ENCODE data around the gene RNF121.

Gene RNF121

DNA sequence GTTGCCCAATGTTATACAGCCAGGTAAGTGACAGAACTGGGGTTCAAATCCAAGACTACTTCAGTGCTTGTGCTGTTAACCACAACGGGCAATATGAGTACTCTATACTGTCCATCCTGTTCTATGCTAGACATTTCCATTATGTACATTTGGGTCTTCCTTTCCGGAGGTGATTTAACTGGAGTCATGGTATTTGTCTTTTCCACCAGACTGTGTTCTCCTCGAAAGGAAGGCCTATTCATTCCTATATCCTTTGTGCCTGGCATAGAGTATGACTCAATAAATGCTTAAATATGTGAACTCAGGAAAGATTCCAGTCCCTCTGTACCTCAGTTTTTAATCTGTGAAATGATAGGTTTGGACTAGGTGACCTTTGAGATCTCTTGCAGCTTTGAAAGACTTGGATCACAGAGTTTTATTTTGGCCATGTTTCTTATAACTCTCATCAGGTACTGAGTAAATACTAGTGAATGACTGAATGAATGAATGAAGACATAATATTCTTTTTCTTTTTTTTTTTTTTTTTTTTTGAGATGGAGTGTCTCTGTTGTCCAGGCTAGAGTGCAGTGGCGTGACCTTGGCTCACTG lies 6.6 kb downstream of the RNF121 start:
- no peak for DNase-seq (ENCODE audit: low read depth)

DNA sequence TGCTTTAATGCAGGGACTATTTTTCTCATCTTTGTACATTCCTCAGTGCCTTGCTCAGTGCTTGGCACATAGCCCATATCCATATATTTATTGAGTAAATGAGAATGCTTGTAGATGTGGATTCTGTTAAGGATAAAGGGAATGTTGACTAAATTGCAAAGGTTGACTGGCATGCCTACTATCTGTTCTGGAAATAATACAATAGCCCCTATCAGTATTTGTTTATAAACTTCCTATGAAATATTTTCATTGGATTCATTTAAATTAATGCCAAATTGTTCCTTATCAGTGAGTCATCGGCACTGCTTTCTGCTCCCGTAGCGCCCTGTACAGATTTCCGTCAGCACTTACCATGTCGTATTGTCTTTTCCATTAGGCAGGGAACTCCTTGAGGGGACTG lies 8.0 kb downstream of the RNF121 start:
- DNase-seq (ENCODE audit: low read depth) = no peak

DNA sequence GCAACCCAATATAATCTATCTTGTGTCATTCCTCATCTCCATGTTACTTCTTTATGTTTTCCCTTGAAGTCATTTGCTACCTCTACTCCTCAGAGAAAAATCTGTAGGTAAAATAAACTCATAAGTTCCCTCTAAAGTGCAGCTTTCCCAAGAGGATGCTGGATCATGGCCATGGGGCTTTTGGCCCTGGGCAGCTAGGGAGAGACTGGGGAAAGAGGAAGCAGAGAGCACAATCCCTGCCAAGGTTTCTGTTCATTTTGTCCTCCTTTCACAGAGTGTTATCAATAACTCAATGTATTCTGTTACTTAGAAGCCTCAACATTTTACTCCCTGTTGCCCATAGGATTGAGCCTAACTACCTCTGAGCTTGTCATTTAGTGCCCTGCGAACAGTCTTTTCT lies 9.0 kb downstream of the RNF121 start:
- DNase-seq (ENCODE audit: low read depth) = no peak

DNA sequence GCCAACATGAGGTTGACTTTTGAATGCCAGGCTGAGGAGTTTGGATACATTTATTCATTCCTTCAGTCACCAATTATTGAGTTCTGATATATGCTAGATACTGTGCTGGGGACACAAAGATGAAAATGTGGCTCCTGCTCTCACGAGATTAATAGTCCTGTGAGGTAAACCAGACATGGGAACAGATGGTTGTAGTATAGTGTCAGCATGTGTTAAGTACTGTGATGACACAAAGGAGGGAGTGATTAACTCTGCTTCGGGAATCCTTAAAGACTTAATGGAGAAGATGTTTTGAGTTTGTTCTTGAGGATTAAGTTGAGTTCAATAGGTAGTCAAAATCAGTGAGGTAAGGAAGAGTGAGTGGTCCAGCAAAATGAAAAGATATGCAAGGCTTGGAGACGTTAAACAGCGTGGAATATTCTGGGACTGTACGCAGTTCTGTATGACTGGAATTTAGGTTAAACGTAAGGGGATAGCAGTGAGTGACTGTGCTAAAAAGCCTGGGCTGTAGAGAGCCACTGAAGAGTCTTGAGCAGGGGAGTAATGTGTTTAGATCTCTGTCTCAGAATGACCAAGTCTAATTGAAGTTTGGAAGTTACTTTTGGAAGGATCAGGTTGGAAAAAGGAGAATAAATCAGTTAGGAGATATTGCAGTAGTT lies 11.8 kb downstream of the RNF121 start:
- DNase-seq (ENCODE audit: low read depth) = no peak

DNA sequence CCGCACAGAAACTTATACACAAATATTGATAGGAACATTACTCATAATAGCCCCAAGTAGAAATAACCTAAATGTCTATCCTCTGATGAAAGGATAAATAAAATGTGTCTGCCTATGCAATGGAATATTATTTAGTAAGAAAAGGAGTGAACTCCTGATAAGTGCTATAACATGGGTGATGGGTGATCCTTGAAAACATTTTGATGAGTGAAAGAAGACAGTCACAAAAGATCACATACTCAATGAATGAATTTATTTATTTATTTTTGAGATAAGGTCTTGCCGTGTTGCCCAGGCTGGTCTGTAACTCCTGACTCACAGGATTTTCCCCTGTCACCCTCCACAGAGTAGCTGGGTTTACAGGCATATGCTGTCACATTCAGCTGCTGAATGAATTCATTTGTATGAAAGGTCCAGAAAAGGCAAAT lies 17.3 kb downstream of the RNF121 start:
- DNase-seq (ENCODE audit: low read depth) = no peak

DNA sequence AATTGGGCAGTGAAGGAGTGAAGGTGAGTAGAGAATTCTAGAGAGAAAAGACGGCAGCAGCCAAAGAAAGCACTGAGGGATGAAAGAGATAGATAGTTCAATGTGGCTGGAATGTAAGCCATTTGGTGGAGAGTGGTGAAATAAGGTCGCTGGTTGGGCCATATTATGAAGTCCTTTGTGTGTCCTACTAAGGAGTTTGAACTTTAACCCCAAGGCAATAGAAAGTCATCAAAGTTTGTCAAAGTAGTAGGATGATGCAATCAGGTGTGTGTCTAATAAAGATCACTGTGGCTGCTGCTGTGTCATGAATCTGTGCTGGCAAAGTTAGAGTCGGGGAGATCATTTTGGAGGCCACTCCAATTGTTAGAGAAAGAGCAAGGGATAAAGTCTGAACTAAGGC lies 18.7 kb downstream of the RNF121 start:
- DNase-seq (ENCODE audit: low read depth) = no peak

DNA sequence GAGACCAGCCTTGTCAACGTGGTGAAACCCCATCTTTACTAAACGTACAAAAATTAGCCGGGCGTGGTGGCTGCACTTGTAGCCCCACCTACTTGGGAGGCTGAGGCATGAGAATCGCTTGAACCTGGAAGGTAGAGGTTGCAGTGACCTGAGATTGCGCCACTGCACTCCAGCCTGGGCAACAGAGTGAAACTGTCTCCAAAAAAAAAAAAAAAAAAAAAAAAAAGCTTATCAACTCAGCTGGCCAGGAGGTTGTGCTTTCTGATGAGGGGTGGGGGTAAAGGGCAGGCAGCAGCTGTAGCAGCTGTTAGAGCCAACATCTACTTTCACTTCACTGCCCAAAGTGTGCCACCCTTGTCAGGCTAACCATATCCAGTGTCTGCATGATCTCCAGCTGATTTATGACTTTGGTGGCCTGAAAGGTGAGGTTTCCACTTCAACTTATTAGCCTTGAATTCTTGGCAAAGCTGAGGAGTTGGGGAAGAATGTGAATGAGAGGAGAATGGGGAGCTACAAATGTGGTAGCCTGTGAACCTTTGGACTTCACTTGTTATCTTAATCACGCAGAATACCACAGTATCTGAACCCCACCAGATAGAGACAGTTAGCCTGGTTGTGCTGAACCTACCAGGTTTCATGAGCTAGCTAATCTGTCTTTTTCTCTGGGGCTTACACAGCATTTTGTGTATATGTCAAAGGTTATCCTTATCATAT lies 19.6 kb downstream of the RNF121 start:
- no peak for DNase-seq (ENCODE audit: low read depth)

DNA sequence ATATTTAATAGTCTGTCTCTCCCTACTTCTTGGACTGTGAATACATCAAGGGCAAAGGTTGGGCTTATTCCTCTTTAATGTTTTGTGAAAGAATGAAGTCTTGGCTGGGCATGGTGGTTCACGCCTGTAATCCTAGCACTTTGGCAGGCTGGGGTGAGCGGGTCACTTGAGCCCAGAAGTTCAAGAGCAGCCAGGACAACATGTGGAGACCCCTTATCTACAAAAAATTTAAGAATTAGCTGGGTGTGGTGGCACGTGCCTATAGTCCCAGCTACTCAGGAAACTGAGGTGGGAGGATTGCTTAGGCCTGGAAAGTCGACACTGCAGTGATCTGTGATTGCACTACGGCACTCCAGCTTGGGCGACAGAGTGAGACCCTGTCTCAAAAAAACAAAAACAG lies 20.2 kb downstream of the RNF121 start:
- DNase-seq (ENCODE audit: low read depth) = no peak

DNA sequence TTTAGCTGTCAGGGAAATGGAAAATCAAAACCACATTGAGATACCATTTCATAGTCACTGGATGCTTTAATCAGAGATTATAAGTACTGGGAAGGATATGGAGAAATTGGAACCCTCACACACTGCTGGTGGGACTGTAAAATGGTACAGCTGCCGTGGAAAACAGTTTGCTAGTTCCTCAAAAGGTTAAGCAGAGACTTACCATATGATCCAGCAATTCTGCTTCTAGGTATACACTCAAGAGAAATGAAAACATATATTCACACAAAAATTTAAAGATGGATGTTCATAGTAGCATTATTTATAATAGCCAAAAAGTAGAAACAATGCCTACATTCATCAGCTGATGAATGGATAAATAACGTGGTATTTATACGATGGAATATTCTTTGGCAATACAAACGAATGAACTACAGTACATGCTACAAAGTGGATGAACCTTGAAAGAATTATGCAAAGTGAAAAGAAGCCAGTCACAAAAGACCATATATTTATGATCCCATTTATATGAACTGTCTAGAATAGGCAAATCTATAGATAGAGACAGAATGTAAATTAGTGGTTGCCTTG lies 23.0 kb downstream of the RNF121 start:
- DNase-seq (ENCODE audit: low read depth) = no peak

DNA sequence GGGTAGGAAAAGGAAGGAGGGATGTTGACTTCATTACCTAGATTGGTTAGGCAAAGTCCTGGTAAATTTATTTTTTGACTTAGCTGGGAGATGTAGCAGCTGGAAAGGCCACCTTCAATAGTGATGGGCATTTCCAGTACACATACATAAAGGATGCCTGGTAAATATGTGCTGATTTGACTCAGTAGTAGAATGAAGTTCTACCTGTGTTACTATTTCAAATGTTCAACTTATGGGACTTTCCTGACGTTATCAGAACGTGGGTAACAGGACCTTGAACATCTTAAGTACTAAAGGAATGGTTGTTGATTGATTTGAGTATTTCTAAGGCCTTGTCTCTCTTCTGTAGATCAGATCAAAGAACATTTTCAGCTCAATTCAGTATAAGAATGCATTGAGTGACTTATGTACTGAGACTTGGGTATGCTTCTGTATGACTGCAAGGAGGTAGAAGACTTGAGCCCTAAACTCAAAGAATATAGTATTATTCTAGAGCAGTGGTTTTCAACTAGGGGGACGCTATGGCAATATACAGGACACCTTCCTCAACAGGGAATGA lies 27.1 kb downstream of the RNF121 start:
- no peak for DNase-seq (ENCODE audit: low read depth)

DNA sequence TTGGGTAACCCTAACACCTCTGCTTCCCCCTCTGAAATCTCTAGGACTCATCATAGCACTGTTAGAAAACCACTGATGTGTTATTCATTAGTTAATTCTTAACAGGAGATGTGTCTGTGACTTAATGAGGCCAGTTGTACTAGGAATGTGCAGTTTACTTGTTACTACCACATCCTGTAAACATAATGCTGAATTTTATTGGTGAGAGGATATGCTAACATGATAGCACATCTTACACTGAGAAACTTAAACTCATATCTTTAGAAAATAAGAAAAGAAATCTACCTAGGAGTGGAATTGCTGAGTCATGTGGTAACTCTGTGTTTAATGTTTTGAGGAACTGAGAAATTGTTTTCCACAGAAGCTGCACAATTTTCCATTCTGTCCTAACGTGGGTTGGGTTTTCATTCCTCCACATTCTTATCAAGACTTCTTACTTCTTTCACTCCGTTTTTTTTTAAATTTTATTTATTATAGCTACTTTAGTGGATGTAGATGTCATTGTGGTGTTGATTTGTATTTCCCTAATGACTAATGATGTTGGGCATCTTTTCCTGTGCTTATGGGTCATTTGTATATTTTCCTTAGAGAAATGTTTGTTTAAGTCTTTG lies 33.7 kb downstream of the RNF121 start:
- DNase-seq (ENCODE audit: low read depth) = no peak

DNA sequence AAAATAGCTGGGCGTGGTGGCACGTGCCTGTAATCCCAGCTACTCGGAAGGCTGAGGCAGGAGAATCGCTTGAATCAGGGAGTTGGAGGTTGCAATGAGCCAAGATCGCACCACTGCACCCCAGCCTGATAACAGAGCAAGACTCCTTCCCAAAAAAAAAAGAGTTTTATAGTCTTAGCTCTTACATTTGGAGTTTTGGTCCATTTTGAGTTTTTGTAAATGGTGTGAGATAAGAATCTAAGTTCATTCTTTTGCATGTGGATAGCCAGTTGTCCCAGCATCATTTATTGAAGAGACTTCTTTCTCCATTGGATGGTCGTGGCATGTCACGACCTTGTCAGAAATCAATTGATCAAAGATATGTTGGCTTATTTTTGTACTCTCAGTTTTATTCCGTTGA lies 34.6 kb downstream of the RNF121 start:
- no peak for DNase-seq (ENCODE audit: low read depth)

DNA sequence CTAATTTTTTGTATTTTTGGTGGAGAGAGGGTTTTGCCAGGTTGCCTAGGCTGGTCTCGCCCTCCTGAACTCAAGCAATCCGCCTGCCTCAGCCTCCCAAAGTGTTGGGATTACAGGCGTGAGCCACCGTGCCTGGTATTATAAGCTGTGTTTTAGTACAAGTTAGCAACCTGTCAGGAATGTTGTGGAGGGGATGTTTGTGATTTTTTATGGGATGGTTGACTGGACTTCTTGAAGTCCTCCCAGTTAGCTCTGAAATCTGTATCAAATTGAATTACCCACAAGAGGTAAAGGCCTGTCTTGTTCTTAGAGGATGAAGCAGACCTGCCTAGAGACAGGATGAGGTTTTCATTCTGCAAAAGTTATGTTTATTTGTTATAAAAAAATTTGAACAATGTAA lies 35.8 kb downstream of the RNF121 start:
- DNase-seq (ENCODE audit: low read depth) = no peak

DNA sequence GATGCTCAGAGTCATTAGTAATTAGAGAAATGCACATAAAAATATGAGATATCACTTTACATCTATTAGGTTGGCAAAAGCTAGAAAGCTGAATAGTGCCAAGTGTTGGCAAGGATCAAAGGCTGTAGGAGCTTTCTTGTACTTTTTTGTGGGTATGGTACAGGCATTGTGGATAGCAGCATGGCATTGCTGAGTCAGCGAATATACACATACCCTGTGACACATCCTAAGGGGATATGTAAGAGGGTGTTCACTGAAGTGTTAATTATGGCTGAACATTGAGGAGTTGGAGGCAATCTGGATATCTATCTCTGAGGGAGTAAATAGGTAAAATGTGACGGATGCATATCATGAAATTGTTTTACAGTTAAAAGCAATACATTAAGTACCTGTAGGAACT lies 42.8 kb downstream of the RNF121 start:
- no peak for DNase-seq (ENCODE audit: low read depth)

DNA sequence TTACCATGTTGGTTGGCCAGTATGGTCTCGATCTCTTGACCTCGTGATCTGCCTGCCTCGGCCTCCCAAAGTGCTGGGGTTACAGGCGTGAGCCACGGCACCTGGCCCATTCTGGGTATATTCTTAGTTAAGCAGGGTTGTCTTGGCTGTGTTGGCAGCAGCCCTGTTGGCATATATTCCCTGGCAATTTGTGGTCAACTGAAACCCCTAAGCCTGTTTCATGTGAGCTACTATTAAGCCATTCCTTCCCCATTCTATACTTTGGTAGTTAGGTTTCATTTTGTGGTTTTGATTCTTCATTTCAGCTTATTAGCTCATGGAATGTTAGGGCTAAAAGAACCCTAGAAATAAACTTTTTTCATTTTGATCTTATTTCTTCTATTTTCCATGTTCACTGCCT lies 47.7 kb downstream of the RNF121 start:
- no peak for DNase-seq (ENCODE audit: low read depth)

DNA sequence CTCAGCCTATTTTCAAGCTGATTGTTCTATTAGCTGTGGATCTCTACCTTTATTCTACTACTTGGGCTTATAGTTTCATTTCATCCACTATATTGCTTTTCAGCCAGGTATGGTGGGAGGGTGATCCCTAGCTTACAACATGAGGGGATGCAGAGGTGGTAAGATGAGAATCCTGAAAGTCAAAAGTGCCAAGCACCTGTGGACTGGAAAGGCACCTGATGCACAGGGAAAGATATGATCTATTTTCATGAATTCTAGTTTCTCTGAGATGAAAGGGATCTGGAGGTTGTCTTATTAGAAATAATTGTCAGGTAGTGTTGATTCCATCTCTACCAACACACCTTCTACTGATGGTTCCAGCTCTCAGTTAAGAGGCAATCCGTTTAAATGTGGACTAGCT lies 48.2 kb downstream of the RNF121 start:
- no peak for DNase-seq (ENCODE audit: low read depth)

DNA sequence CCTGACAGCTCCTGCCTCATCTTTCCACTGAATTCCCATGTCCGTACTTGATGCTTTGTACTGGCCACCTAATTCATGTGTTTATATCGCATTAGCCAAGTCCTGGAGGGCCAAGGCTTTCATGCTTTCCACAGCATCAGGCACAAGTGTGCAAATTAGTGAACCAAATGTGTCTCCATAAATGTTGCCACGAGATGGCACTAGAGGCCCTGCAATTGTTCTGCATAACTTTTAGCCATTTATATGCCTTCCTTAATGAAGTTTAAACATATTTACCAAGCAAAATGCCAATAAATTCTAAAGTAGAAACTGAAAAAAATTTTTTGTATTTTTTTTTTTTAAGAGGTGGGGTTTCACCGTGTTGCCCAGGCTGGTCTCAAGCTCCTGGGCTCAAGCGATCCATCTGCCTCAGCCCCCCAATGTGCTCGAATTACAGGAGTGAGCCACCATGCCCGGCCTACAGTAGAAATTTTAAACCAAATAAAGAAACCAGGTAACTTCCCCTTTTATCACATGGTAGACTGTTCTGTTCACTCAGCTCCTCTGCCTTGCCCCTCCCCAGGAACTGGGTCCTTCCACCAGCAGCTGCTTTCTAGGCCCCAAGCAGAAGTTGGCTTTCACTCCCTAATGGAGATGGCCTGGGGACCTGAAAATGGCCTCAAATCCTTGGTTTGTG lies 49.0 kb downstream of the RNF121 start:
- no peak for DNase-seq (ENCODE audit: low read depth)

DNA sequence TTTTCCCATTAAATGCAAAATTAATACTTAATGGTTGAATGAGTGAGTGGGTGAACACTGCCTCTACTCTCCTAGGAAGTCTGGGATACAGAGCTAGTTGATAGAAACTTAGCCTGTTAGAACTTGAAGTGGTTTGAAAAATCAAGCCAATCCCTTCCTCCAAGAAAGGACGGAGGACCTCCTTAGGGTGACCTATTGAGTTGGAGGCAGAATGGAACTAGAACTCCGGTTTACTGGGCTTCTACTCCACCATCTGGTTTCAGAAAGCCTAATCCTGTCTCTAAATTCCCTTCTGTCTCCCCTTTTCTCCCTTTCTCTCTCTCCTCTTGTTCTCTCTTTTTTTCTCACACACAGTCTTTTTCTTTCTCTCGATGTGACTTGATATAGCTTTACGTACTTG lies 50.2 kb downstream of the RNF121 start:
- DNase-seq (ENCODE audit: low read depth) = no peak

DNA sequence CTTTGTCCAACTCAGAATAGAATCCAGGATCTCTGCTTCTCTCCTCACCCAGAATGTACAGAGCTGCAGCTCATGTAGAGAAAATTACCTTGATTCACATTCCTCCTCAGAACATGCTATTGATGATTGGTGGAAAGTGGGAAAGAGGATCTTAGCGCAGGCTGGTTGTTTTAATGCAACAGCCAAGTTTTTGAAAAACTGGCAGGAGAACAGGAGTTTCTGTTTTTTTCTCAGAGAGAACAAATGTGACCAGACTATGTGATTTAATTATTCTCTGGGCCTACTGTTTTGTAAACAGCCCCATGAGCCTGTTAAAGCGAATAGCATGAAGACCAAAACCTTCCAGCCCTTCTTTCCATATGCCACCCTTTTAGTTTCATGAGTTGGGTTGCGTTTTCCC lies 50.8 kb downstream of the RNF121 start:
- no peak for DNase-seq (ENCODE audit: low read depth)

DNA sequence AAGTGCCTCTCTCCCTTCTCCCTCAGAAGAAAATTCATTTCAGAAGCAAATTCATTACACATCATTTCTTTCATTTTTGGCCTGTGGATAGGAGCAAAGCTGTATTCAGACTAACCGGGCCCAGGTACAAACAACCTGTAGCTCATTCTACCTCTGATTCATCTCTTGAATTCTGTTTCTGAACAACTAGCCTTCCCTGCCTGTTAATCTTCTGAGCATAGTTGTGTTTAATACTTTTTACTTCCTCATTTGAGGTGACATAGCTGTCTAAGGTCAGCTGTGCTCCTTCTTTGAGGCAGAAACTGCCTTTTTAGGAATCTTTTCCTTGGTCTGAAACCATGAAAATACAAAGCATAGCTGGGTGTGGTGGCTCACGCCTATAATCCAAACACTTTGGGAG lies 57.3 kb downstream of the RNF121 start:
- no peak for DNase-seq (ENCODE audit: low read depth)

DNA sequence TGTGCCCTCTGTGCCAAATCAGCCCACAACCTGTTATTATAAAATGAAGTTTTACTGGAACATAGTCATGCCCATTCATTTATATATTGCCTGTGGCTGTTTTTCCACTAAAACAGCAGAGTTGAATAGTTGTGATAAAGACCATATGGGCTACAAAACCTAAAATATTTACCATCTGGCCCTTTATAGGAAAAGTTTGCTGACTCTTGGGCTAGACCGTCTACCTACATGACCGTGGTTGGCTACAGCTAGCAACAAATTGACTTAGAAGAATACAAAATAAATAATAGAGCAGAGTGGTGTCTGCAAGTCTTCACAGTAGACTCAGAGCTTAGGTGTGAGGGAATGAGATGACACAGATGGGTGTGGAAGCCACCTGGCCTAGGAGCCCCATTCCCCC lies 58.7 kb downstream of the RNF121 start:
- no peak for DNase-seq (ENCODE audit: low read depth)

DNA sequence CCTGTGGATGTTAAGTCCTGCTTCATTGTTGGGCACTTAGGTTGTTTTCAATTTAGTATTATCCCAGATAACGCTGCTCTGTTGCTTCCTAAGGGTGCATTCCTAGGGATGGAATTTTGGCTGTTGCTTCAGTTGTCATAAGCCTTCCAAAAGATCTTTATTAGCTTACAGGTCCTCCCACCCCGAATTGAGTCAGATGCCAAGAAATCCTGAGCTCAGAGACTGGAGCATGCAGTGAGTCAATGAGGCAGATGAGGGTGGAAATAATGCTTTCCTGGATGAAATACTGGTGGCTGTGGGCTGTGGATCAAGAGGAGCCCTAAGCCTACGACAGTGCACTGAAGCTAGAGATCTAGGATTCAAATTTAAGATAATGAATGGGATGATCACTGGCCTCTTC lies 59.2 kb downstream of the RNF121 start:
- no peak for DNase-seq (ENCODE audit: low read depth)
